ENCODE data around the gene INPP4A. TPM values are rescaled to one million over a fixed set of nuclear protein-coding genes. Genes with fewer than 3 reads are reported as not detected.

Gene INPP4A
- total RNA-seq, 2 experiments from 2014 or later: 33.1 to 34.8 TPM

DNA sequence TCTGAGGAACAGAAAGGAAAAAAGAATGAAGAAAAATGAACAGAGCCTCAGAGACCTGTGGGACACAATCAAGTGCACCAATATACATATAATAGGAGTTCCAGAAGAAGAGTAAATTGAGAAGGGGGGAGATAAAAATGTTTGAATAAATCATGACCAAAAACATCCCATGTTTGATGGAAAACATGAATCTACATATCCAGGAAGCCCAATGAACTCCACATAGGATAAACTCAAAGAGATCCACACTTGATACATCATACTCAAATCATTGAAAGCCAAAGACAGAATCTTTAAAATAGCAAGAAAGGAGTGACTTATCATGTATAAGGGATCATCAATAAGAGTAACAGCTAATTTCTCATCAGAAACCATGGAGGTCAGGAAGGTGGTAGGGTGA, 83.7 kb downstream of the INPP4A start:
- H3K27me3 Mint-ChIP-seq (ENCODE audit: low read depth): no peaks in the 10 kb centered on the region
- no peak overlapping the region for H3K4me3 Mint-ChIP-seq
- H3K9me3 Mint-ChIP-seq: no peaks in the 10 kb centered on the region
- peaks cover 11% of the 10 kb centered on the region for H3K4me1 Mint-ChIP-seq (ENCODE audit: low read depth)
- CTCF ChIA-PET: interaction anchor here (0.8 to 2.5 kb wide), 3 partner anchors 10 to 82 kb away, joined by 3 to 8 read pairs (median 4); no protein-coding TSS in a partner anchor
- no peak for DNase-seq
- intact Hi-C loops (cut with micrococcal nuclease): no loop called here
- H3K36me3 Mint-ChIP-seq (ENCODE audit: low read depth): peaks cover 17% of the 10 kb centered on the region
- no peak overlapping the region for H3K27ac Mint-ChIP-seq

- intact Hi-C loops (cut with micrococcal nuclease): no loop called here
- Mint-ChIP-seq H3K9me3 (no peaks in the 10 kb centered on the region), H3K4me1 (ENCODE audit: low read depth) (peaks cover 9% of the 10 kb centered on the region), H3K36me3 (ENCODE audit: low read depth) (peaks cover 8% of the 10 kb centered on the region), H3K27ac (no peak overlapping the region), H3K27me3 (ENCODE audit: low read depth) (no peaks in the 10 kb centered on the region), H3K4me3 (no peak overlapping the region)
- DNase-seq: no peak
- CTCF ChIA-PET: no interaction called here
Observed at GRCh38 chr2:98530114-98530513, 85.5 kb downstream of the INPP4A start.

GRCh38 chr2:98532756-98533155, 88.1 kb downstream of the INPP4A start:
- no peak for DNase-seq
- peaks cover 2% of the 10 kb centered on the region for H3K4me1 Mint-ChIP-seq (ENCODE audit: low read depth)
- no peaks in the 10 kb centered on the region for H3K9me3 Mint-ChIP-seq
- H3K4me3 Mint-ChIP-seq: no peak overlapping the region
- peaks cover 5% of the 10 kb centered on the region for H3K36me3 Mint-ChIP-seq (ENCODE audit: low read depth)
- intact Hi-C loops (cut with micrococcal nuclease): no loop called here
- H3K27me3 Mint-ChIP-seq (ENCODE audit: low read depth): no peaks in the 10 kb centered on the region
- no peak overlapping the region for H3K27ac Mint-ChIP-seq
- CTCF ChIA-PET: interaction anchor here (0.6 to 2.0 kb wide), 5 partner anchors 9 to 270 kb away, joined by 3 to 6 read pairs (median 3); no protein-coding TSS in a partner anchor

DNA sequence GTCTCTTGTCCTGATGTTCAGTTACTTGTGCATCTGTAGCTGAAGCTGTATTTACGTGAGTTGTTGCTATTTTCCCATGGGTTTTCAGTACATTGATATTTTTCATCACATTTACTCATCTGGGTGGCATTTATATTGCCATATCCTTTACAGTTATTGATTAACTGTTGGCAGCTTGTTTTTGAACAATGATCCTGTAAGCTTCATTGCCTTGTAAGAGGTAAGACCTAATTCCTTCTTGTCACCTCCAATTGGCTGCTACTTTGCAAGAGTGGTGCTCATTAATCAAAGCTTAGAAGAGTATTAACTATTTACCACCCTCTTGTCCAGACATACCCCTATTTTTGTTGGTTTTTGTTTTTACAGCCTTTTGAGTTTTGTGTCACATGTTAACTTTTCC, 88.9 kb downstream of the INPP4A start:
- Mint-ChIP-seq H3K4me3 (no peak overlapping the region), H3K9me3 (no peaks in the 10 kb centered on the region), H3K27me3 (ENCODE audit: low read depth) (no peaks in the 10 kb centered on the region), H3K4me1 (ENCODE audit: low read depth) (no peaks in the 10 kb centered on the region), H3K36me3 (ENCODE audit: low read depth) (peaks cover 8% of the 10 kb centered on the region), H3K27ac (no peak overlapping the region)
- DNase-seq: no peak
- CTCF ChIA-PET: interaction anchor here (1.2 to 2.0 kb wide), 2 partner anchors 35 to 121 kb away, joined by 3 to 6 read pairs; no protein-coding TSS in a partner anchor
- intact Hi-C loops (cut with micrococcal nuclease): no loop called here

DNA sequence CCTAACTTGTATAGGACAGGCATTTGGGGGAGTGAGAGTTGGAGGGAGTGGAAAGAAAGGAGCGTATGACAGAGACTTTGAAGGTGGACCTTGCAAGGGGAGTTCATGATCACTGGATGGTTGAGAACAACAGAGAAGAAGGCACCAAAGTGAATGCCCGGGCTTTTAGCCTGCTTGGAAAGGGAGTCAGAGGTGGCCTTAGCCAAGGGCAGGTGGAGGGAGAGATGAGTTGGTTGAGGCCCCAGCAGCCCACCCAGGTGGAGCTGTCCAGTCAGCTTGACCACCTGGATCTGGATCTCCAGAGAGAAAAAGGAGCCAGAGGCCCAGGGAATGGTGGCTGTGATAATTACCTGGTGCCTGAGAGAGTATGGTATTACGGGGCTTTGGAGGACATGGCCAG, 90.1 kb downstream of the INPP4A start:
- Mint-ChIP-seq H3K4me3 (no peak overlapping the region), H3K36me3 (ENCODE audit: low read depth) (peaks cover 8% of the 10 kb centered on the region), H3K4me1 (ENCODE audit: low read depth) (no peaks in the 10 kb centered on the region), H3K27me3 (ENCODE audit: low read depth) (no peaks in the 10 kb centered on the region), H3K27ac (peak overlapping the region; percentile 17), H3K9me3 (no peaks in the 10 kb centered on the region)
- intact Hi-C loops (cut with micrococcal nuclease): no loop called here
- CTCF ChIA-PET: interaction anchor here (2.0 kb wide), 1 partner anchor 122 kb away, joined by 6 read pairs; no protein-coding TSS in a partner anchor
- DNase-seq: no peak

GRCh38 chr2:98535971-98536677, 91.5 kb downstream of the INPP4A start:
- CTCF ChIA-PET: no interaction called here
- Mint-ChIP-seq H3K9me3 (no peaks in the 10 kb centered on the region), H3K27ac (no peak overlapping the region)

DNA sequence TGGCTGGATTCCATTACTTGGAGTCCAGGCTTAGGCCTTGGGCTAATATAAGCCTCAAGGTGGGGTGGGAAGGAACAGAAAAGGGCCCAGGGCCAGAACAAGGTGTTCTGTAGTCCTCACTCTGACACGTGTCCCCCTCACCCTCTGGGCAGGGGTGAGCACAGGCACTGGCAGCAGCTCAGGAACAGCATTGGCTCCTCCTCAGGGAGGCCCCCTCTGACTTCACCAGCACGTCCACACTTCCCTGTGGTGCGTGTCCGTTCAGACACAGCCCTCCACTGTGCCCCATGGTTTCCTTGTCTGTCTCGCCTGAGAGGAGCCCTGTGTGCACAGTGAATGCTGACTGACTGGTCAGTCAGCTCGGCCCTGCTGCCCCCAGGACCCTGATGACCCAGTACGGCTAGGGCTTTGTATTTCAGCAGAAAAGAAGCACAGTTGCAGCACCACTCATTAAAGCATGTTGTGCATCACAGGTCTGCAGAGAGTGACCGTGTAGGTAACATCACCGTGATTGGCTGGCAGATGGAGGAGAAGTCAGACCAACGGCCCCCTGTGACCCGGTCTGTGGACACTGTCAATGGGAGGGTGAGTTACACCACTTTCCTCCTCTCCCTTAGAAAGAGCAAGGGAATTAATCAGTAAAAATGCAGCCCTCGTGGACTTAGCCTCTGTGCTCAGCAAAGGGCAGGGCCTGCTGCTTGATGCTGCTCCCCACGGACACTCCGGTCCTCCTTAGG, 92.9 kb downstream of the INPP4A start:
- no peak overlapping the region for H3K4me3 Mint-ChIP-seq
- no peaks in the 10 kb centered on the region for H3K27me3 Mint-ChIP-seq (ENCODE audit: low read depth)
- DNase-seq: no peak
- H3K27ac Mint-ChIP-seq: no peak overlapping the region
- intact Hi-C loops (cut with micrococcal nuclease): no loop called here
- H3K9me3 Mint-ChIP-seq: no peaks in the 10 kb centered on the region
- H3K36me3 Mint-ChIP-seq (ENCODE audit: low read depth): peaks cover 13% of the 10 kb centered on the region
- peaks cover 8% of the 10 kb centered on the region for H3K4me1 Mint-ChIP-seq (ENCODE audit: low read depth)
- CTCF ChIA-PET: no interaction called here

More at GRCh38 chr2:98535971-98536677, 91.5 kb downstream of the INPP4A start:
- DNase-seq: no peak
- Mint-ChIP-seq H3K4me1 (ENCODE audit: low read depth) (no peaks in the 10 kb centered on the region), H3K27me3 (ENCODE audit: low read depth) (no peaks in the 10 kb centered on the region), H3K36me3 (ENCODE audit: low read depth) (peaks cover 11% of the 10 kb centered on the region), H3K4me3 (no peak overlapping the region)
- intact Hi-C loops (cut with micrococcal nuclease): no loop called here

DNA sequence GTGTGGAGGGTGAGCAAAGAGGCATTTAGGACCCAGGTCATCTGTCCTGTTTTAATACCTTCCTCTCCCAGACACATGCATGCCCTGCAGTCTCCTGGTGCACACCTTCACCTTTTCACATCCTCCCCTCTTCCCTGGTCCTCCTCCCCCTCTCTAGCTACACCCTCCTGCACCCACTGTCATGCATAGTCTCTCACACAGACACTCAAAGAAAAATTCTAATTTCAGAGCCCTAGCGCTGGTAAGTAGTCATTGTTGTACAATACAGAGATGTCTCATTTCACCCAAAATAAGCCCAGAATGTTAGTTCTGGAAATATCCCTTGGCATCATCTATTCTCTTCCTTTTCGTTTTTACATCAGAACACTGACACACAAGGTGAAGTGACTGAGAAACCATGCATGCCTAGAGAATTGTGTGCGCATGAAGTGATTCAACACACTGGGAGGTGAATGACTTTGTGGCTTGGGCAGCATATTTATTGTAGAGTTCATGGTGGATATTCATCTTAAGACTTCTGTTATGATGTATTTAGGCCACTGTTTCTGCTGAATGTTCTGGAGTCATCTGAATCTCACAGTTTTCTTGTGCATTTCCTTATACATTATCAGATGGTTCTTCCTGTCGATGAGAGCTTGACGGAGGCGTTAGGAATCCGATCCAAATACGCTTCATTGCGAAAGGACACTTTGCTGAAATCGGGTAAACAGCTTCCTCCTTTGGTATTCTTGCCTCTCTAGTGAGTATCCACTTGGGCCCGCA, 93.8 kb downstream of the INPP4A start:
- no peak for DNase-seq
- H3K9me3 Mint-ChIP-seq: no peaks in the 10 kb centered on the region
- peaks cover 14% of the 10 kb centered on the region for H3K36me3 Mint-ChIP-seq (ENCODE audit: low read depth)
- peak overlapping the region; percentile 17 for H3K27ac Mint-ChIP-seq
- H3K4me3 Mint-ChIP-seq: no peak overlapping the region
- intact Hi-C loops (cut with micrococcal nuclease): no loop called here
- H3K4me1 Mint-ChIP-seq (ENCODE audit: low read depth): peaks cover 8% of the 10 kb centered on the region
- CTCF ChIA-PET: no interaction called here
- no peaks in the 10 kb centered on the region for H3K27me3 Mint-ChIP-seq (ENCODE audit: low read depth)

- no peak for DNase-seq
- Mint-ChIP-seq H3K27me3 (ENCODE audit: low read depth) (no peaks in the 10 kb centered on the region), H3K9me3 (no peaks in the 10 kb centered on the region), H3K4me3 (no peak overlapping the region), H3K4me1 (ENCODE audit: low read depth) (peaks cover 8% of the 10 kb centered on the region), H3K36me3 (ENCODE audit: low read depth) (peaks cover 19% of the 10 kb centered on the region), H3K27ac (no peak overlapping the region)
- CTCF ChIA-PET: no interaction called here
- intact Hi-C loops (cut with micrococcal nuclease): no loop called here
Observed at GRCh38 chr2:98539056-98539735, 94.5 kb downstream of the INPP4A start.

DNA sequence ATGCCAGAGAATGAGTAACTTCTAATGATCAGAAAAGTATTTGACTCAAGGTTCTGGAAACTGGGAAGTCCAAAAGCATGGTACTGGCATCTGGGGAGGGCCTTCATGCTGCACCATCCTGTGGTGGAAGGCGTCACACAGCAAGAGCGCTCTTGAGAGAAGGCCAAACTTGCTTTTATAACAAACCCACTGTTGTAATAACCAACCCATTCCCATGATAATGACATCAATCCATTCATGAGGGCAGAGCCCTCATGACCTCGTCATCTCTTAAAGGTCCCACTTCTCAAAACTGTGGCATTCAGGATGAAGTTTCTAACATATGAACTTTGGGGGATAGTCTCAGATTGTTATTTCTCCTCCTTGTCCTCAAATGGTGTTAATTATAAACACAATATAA, 95.9 kb downstream of the INPP4A start:
- DNase-seq: no peak
- H3K4me3 Mint-ChIP-seq: no peak overlapping the region
- CTCF ChIA-PET: no interaction called here
- intact Hi-C loops (cut with micrococcal nuclease): no loop called here
- no peaks in the 10 kb centered on the region for H3K9me3 Mint-ChIP-seq
- no peaks in the 10 kb centered on the region for H3K27me3 Mint-ChIP-seq (ENCODE audit: low read depth)
- H3K27ac Mint-ChIP-seq: no peak overlapping the region
- peaks cover 22% of the 10 kb centered on the region for H3K36me3 Mint-ChIP-seq (ENCODE audit: low read depth)
- peaks cover 8% of the 10 kb centered on the region for H3K4me1 Mint-ChIP-seq (ENCODE audit: low read depth)

GRCh38 chr2:98541489-98541888, 96.8 kb downstream of the INPP4A start:
- H3K36me3 Mint-ChIP-seq (ENCODE audit: low read depth): peaks cover 25% of the 10 kb centered on the region
- no peaks in the 10 kb centered on the region for H3K9me3 Mint-ChIP-seq
- CTCF ChIA-PET: interaction anchor here (1.5 kb wide), 1 partner anchor 9 kb away, joined by 3 read pairs; no protein-coding TSS in a partner anchor
- no peak for DNase-seq
- H3K4me3 Mint-ChIP-seq: no peak overlapping the region
- H3K27ac Mint-ChIP-seq: peak overlapping the region; percentile 47
- H3K27me3 Mint-ChIP-seq (ENCODE audit: low read depth): no peaks in the 10 kb centered on the region
- intact Hi-C loops (cut with micrococcal nuclease): no loop called here
- peaks cover 14% of the 10 kb centered on the region for H3K4me1 Mint-ChIP-seq (ENCODE audit: low read depth)

DNA sequence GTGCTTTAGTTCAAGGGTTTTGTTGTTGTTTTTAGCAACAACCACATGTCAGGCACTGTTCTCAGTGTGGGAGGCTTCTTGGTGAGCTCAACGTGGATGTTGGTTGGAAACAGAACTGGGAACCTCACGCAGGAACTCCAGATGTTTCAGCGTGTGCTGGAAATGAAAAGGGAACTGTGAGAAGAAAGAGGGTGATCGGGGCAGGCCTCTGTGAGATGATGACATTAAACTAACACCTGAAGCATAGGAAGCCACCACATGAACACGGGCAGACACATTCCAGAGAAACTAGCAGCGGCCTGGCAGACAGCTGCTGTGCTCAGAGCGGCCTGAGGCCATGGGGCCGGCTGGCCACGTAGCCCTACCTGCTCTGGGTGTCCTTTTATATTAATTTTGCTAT, 97.2 kb downstream of the INPP4A start:
- Mint-ChIP-seq H3K36me3 (ENCODE audit: low read depth) (peaks cover 27% of the 10 kb centered on the region), H3K4me3 (no peak overlapping the region), H3K4me1 (ENCODE audit: low read depth) (peaks cover 17% of the 10 kb centered on the region), H3K27me3 (ENCODE audit: low read depth) (no peaks in the 10 kb centered on the region), H3K9me3 (no peaks in the 10 kb centered on the region), H3K27ac (peak overlapping the region; percentile 47)
- DNase-seq: no peak
- CTCF ChIA-PET: interaction anchor here (1.5 kb wide), 1 partner anchor 9 kb away, joined by 3 read pairs; no protein-coding TSS in a partner anchor
- intact Hi-C loops (cut with micrococcal nuclease): no loop called here
